B cell (primary cell): Measurements from ENCODE around the gene APOL6.

ENCODE experiments used
- CTCF ChIP-seq: fragments of 200-600 bp; IDR thresholded peaks from one replicate; pipeline ENCODE4 v1.8.0; 2022; ENCODE audit warnings: antibody characterized with exemption, mild to moderate bottlenecking
- EZH2 ChIP-seq: IDR thresholded peaks from 2 replicates; pipeline ENCODE4 v1.6.1; 2012; ENCODE audit warnings: borderline replicate concordance, low read depth, mild to moderate bottlenecking, moderate library complexity, low read length; ENCODE audit not compliant: insufficient read depth, poor library complexity, severe bottlenecking

- TF ChIP-seq CTCF (no peak), EZH2 (no peak)
These were observed 60.2 kb downstream of the APOL6 start for GRCh38 chr22:35708453-35708852.
